ENCODE results near the gene RNF145.
A peak's percentile ranks its signal among the peaks of the same experiment; 100 is the strongest.

The RNF145 gene

GRCh38 chr5:159209438-159210209 is at the start of gene RNF145:
RNF145 (minus strand) TSS chr5:159209553; CDS start chr5:159203617, 5,936 bp downstream.
- DNase-seq (ENCODE audit: low spot score) = peak; percentile 94
- in situ Hi-C loops (cut with MboI; ENCODE audit: low pct_unique_long_range_greater_than_20kb, low sequenced_read_pairs, unreplicated experiment) = no loop called here
- no peak for TF ChIP-seq CTCF (IDR thresholded peaks at IDR 0.05; ENCODE audit: extremely low read depth, insufficient read depth, missing control alignments)

- in situ Hi-C loops (cut with MboI; ENCODE audit: low pct_unique_long_range_greater_than_20kb, low sequenced_read_pairs, unreplicated experiment) = no loop called here
- TF ChIP-seq CTCF (IDR thresholded peaks at IDR 0.05; ENCODE audit: extremely low read depth, insufficient read depth, missing control alignments) = no peak
- DNase-seq (ENCODE audit: low spot score) = no peak
These were observed 49.0 kb upstream of the RNF145 start for GRCh38 chr5:159258361-159258760.

GRCh38 chr5:159257629-159258283 is 48.4 kb upstream of the RNF145 start:
- TF ChIP-seq CTCF (IDR thresholded peaks at IDR 0.05; ENCODE audit: extremely low read depth, insufficient read depth, missing control alignments) = no peak
- in situ Hi-C loops (cut with MboI; ENCODE audit: low pct_unique_long_range_greater_than_20kb, low sequenced_read_pairs, unreplicated experiment) = no loop called here
- no peak for DNase-seq (ENCODE audit: low spot score)

- DNase-seq (ENCODE audit: low spot score) = no peak
- no peak for TF ChIP-seq CTCF (IDR thresholded peaks at IDR 0.05; ENCODE audit: extremely low read depth, insufficient read depth, missing control alignments)
- in situ Hi-C loops (cut with MboI; ENCODE audit: low pct_unique_long_range_greater_than_20kb, low sequenced_read_pairs, unreplicated experiment) = no loop called here
These were observed 47.7 kb upstream of the RNF145 start for GRCh38 chr5:159257007-159257406.

- in situ Hi-C loops (cut with MboI; ENCODE audit: low pct_unique_long_range_greater_than_20kb, low sequenced_read_pairs, unreplicated experiment) = no loop called here
- TF ChIP-seq CTCF (IDR thresholded peaks at IDR 0.05; ENCODE audit: extremely low read depth, insufficient read depth, missing control alignments) = no peak
- no peak for DNase-seq (ENCODE audit: low spot score)
These were observed 42.8 kb upstream of the RNF145 start for GRCh38 chr5:159252195-159252594.

- no peak for DNase-seq (ENCODE audit: low spot score)
- TF ChIP-seq CTCF (IDR thresholded peaks at IDR 0.05; ENCODE audit: extremely low read depth, insufficient read depth, missing control alignments) = no peak
- in situ Hi-C loops (cut with MboI; ENCODE audit: low pct_unique_long_range_greater_than_20kb, low sequenced_read_pairs, unreplicated experiment) = no loop called here
These were observed 39.8 kb upstream of the RNF145 start for GRCh38 chr5:159249158-159249557.

All from GM13977 (cell line).